ENCODE data around the gene ROR1.

ROR1 gene

DNA sequence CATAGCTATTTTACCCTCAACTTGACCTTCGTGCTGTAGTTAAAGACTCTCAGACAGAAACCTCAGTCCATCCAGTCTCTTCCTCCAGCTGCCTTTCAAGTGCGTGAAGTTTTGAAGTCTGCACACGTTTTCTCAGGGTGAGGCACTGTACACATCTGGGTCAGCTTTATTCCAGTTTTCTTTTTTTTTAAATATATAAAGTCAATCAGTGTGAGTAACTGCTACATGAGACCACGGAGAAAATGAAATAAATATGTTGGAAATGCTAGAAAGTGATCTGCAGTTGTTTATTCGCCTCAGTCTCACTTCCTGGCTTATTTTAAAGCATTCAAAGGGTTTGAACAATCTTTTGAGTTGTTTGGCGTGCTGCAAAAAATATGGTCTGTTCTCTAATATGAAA, 135.7 kb downstream of the ROR1 start:
- no peak overlapping the region for H3K9ac ChIP-seq (ENCODE audit: low read length in 2 of 2)
- no peaks in the 10 kb centered on the region for H3K9me3 ChIP-seq (ENCODE audit: control insufficient read depth in 2 of 2, low read length in 2 of 2)
- no peaks in the 10 kb centered on the region for H3K27me3 ChIP-seq (ENCODE audit: control insufficient read depth in 1 of 2, insufficient read depth in 2 of 2, low read length in 2 of 2)
- H3K27ac ChIP-seq (ENCODE audit: low read length): no peak overlapping the region
- H3K36me3 ChIP-seq (ENCODE audit: control insufficient read depth in 2 of 2, insufficient read depth in 2 of 2, low read length in 2 of 2): no peaks in the 10 kb centered on the region
- H3K4me3 ChIP-seq (ENCODE audit: low read length in 2 of 2): no peak overlapping the region
- H3K4me1 ChIP-seq (ENCODE audit: control insufficient read depth, insufficient read depth, low read length): peaks cover 22% of the 10 kb centered on the region

DNA sequence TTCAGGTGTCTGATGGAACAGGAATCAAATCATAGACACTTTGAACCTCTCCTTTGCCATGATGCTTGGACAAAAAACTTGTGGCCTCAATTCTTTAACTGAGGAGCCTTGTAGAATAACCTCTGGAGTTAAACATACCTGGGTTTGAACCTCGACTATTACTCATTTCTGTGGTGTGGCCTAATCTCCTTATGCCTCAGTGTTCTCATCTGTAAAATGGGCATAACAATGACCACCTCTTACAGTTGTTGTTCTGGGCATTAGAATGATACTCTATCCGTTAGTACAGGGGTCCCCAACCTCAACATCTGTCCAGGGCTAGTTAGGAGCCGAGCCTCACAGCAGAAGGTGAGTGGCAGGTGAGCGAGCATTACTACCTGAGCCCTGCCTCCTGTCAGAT, 137.2 kb downstream of the ROR1 start:
- Histone ChIP-seq H3K4me1 (ENCODE audit: control insufficient read depth, insufficient read depth, low read length) (peaks cover 26% of the 10 kb centered on the region), H3K9ac (ENCODE audit: low read length in 2 of 2) (no peak overlapping the region), H3K27me3 (ENCODE audit: control insufficient read depth in 1 of 2, insufficient read depth in 2 of 2, low read length in 2 of 2) (no peaks in the 10 kb centered on the region), H3K9me3 (ENCODE audit: control insufficient read depth in 2 of 2, low read length in 2 of 2) (no peaks in the 10 kb centered on the region), H3K36me3 (ENCODE audit: control insufficient read depth in 2 of 2, insufficient read depth in 2 of 2, low read length in 2 of 2) (no peaks in the 10 kb centered on the region), H3K4me3 (ENCODE audit: low read length in 2 of 2) (no peak overlapping the region), H3K27ac (ENCODE audit: low read length) (no peak overlapping the region)

DNA sequence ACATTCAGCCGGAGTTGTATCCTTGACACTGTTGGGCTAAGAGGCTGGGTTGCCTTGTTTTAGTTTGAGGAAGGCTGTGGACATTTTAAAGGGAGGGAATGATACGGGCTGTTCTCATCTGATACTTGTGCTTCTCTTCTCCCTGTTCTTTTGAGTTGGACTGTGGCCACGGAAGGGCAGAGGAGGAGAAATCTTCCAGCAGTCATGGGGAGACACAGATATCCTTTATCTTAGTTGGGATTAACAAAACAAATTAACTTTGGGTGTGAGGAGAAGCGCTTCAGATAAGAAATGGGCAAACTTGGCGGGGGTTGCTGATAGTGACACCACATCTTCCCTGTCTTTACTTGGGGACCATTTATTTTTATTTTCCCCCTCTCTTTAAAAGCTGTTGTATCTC, 138.8 kb downstream of the ROR1 start:
- no peak overlapping the region for H3K4me3 ChIP-seq (ENCODE audit: low read length in 2 of 2)
- H3K27me3 ChIP-seq (ENCODE audit: control insufficient read depth in 1 of 2, insufficient read depth in 2 of 2, low read length in 2 of 2): no peaks in the 10 kb centered on the region
- H3K9me3 ChIP-seq (ENCODE audit: control insufficient read depth in 2 of 2, low read length in 2 of 2): no peaks in the 10 kb centered on the region
- peaks cover 18% of the 10 kb centered on the region for H3K4me1 ChIP-seq (ENCODE audit: control insufficient read depth, insufficient read depth, low read length)
- H3K36me3 ChIP-seq (ENCODE audit: control insufficient read depth in 2 of 2, insufficient read depth in 2 of 2, low read length in 2 of 2): no peaks in the 10 kb centered on the region
- no peak overlapping the region for H3K9ac ChIP-seq (ENCODE audit: low read length in 2 of 2)
- no peak overlapping the region for H3K27ac ChIP-seq (ENCODE audit: low read length)

DNA sequence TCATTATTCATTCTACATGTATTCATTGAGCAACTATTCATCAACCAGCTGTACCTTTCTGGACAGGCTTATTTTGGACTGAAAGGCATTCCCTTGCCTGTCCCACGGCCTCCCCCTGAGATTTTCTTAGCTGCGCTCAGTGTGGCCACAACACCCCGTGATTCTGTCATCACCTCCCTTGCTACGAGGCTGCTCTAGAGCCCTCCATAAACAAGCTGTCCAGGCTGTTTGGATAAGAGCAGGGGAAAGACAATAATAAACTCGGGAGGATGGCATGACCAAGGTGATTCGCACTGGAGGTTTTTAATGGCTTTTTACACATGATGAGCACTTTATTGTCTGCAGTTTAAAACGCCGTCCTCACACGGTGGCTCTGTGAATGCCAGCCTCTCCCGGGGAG, 139.7 kb downstream of the ROR1 start:
- no peak overlapping the region for H3K9ac ChIP-seq (ENCODE audit: low read length in 2 of 2)
- peaks cover 17% of the 10 kb centered on the region for H3K4me1 ChIP-seq (ENCODE audit: control insufficient read depth, insufficient read depth, low read length)
- H3K27me3 ChIP-seq (ENCODE audit: control insufficient read depth in 1 of 2, insufficient read depth in 2 of 2, low read length in 2 of 2): no peaks in the 10 kb centered on the region
- H3K27ac ChIP-seq (ENCODE audit: low read length): no peak overlapping the region
- H3K36me3 ChIP-seq (ENCODE audit: control insufficient read depth in 2 of 2, insufficient read depth in 2 of 2, low read length in 2 of 2): no peaks in the 10 kb centered on the region
- H3K4me3 ChIP-seq (ENCODE audit: low read length in 2 of 2): no peak overlapping the region
- H3K9me3 ChIP-seq (ENCODE audit: control insufficient read depth in 2 of 2, low read length in 2 of 2): no peaks in the 10 kb centered on the region

DNA sequence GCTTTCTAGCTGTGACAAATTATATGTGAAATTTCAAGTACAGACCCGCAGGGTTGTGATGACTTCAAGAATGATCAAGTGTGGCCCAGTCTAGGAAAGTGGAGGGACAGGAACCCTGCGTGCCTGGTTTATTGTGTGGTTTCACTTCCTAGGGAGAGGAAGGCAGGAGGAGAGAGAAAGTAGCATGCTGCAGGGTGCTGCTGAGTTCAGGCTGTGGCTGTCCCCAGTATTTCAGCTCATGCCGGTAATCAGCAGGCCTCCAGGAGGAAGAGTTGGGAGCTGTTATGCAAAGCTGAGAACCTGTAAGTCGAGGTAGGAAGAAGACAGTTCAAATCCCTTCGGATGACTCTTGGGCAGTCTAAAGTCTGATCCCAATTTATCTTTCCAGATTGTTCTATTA, 140.4 kb downstream of the ROR1 start:
- H3K4me3 ChIP-seq (ENCODE audit: low read length in 2 of 2): no peak overlapping the region

DNA sequence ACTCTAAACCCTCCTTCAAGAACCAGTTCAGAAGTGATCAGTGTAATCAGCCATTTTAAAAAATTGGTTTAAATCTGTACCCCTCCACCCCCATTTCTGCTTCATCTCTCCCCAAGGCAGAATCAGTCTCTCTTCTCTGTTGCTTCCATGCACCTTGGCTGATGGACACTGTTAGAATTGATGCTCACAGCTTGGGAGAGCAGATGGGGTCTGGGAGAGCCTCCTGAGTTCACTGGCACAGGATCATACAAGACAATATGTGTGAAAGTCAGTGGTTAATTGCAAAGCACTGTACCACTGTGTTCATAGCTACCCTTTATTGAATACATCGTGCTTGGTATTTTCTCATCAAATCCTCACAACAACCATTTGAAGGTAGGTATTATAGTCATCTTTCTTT, 140.9 kb downstream of the ROR1 start:
- Histone ChIP-seq H3K4me1 (ENCODE audit: control insufficient read depth, insufficient read depth, low read length) (peaks cover 17% of the 10 kb centered on the region), H3K36me3 (ENCODE audit: control insufficient read depth in 2 of 2, insufficient read depth in 2 of 2, low read length in 2 of 2) (no peaks in the 10 kb centered on the region), H3K4me3 (ENCODE audit: low read length in 2 of 2) (no peak overlapping the region), H3K27ac (ENCODE audit: low read length) (no peak overlapping the region), H3K9me3 (ENCODE audit: control insufficient read depth in 2 of 2, low read length in 2 of 2) (no peaks in the 10 kb centered on the region), H3K9ac (ENCODE audit: low read length in 2 of 2) (no peak overlapping the region), H3K27me3 (ENCODE audit: control insufficient read depth in 1 of 2, insufficient read depth in 2 of 2, low read length in 2 of 2) (no peaks in the 10 kb centered on the region)

More for the DNA sequence above, 140.4 kb downstream of the ROR1 start:
- Histone ChIP-seq H3K4me1 (ENCODE audit: control insufficient read depth, insufficient read depth, low read length) (peaks cover 17% of the 10 kb centered on the region), H3K9ac (ENCODE audit: low read length in 2 of 2) (no peak overlapping the region), H3K9me3 (ENCODE audit: control insufficient read depth in 2 of 2, low read length in 2 of 2) (no peaks in the 10 kb centered on the region), H3K27me3 (ENCODE audit: control insufficient read depth in 1 of 2, insufficient read depth in 2 of 2, low read length in 2 of 2) (no peaks in the 10 kb centered on the region), H3K27ac (ENCODE audit: low read length) (no peak overlapping the region), H3K36me3 (ENCODE audit: control insufficient read depth in 2 of 2, insufficient read depth in 2 of 2, low read length in 2 of 2) (no peaks in the 10 kb centered on the region)

DNA sequence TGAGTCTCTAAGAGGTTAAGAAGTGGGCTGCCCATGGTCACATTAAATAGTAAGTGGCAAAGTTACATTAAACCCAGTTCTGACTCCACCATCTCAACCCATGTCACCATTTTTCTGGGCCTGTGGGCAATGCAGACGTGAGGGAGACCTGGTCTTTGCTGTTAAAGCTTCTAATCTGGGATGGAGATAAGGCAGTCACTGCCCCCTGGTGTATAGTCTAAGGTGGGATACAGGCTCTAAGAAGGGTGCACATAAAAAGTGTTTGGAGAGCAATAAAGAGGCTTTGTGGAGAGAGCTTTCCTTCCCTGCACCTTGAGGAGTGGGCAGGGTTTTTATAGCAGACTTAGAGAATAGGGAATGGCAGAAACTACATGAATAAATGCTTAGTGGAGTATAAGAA, 141.3 kb downstream of the ROR1 start:
- no peaks in the 10 kb centered on the region for H3K36me3 ChIP-seq (ENCODE audit: control insufficient read depth in 2 of 2, insufficient read depth in 2 of 2, low read length in 2 of 2)
- H3K4me3 ChIP-seq (ENCODE audit: low read length in 2 of 2): no peak overlapping the region
- H3K27me3 ChIP-seq (ENCODE audit: control insufficient read depth in 1 of 2, insufficient read depth in 2 of 2, low read length in 2 of 2): no peaks in the 10 kb centered on the region
- H3K27ac ChIP-seq (ENCODE audit: low read length): no peak overlapping the region
- no peak overlapping the region for H3K9ac ChIP-seq (ENCODE audit: low read length in 2 of 2)
- no peaks in the 10 kb centered on the region for H3K9me3 ChIP-seq (ENCODE audit: control insufficient read depth in 2 of 2, low read length in 2 of 2)
- H3K4me1 ChIP-seq (ENCODE audit: control insufficient read depth, insufficient read depth, low read length): peaks cover 17% of the 10 kb centered on the region

DNA sequence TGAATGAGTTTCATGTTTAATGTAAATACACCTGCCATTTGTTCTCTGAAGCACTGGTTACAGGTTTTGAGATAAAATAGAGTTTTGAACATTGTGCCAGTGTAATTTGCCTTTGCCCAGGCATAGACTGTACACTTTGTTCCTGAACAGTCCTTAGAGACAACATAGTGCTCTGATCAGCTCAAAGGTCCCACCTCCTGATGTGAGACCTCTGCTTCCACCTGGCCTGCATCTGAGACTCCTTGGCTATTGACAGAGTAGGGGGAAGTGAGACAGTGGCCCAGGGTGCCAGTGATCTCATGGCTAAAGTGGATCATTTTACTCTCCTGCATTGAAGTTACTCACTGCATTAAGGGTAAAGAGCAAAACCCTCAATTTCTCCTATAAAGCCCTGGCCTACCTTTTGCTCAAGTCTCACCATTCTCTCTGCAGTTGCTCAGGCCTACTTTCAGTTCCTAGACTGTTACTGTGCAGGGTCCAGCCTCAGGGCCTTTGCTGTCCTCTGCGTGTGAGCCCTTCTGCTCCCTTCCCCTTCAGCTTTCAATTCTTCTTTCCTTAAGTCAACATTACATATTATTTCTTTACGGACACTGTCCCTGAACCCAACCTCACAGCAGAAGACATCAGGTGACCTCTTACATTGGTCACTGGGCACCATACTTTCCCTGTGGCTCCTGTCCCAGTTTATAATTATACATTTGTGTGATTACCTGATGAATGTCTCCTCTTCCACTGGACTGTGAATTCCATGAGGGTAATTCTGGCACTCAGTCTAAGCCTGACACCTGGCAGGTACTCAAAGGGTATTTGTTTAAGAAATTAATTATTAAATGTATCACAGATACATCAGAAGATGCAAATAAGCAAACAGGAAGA, 142.9 kb downstream of the ROR1 start:
- Histone ChIP-seq H3K27ac (ENCODE audit: low read length) (no peak overlapping the region), H3K4me1 (ENCODE audit: control insufficient read depth, insufficient read depth, low read length) (peaks cover 20% of the 10 kb centered on the region), H3K36me3 (ENCODE audit: control insufficient read depth in 2 of 2, insufficient read depth in 2 of 2, low read length in 2 of 2) (no peaks in the 10 kb centered on the region), H3K9ac (ENCODE audit: low read length in 2 of 2) (no peak overlapping the region), H3K27me3 (ENCODE audit: control insufficient read depth in 1 of 2, insufficient read depth in 2 of 2, low read length in 2 of 2) (no peaks in the 10 kb centered on the region), H3K9me3 (ENCODE audit: control insufficient read depth in 2 of 2, low read length in 2 of 2) (no peaks in the 10 kb centered on the region), H3K4me3 (ENCODE audit: low read length in 2 of 2) (no peak overlapping the region)

DNA sequence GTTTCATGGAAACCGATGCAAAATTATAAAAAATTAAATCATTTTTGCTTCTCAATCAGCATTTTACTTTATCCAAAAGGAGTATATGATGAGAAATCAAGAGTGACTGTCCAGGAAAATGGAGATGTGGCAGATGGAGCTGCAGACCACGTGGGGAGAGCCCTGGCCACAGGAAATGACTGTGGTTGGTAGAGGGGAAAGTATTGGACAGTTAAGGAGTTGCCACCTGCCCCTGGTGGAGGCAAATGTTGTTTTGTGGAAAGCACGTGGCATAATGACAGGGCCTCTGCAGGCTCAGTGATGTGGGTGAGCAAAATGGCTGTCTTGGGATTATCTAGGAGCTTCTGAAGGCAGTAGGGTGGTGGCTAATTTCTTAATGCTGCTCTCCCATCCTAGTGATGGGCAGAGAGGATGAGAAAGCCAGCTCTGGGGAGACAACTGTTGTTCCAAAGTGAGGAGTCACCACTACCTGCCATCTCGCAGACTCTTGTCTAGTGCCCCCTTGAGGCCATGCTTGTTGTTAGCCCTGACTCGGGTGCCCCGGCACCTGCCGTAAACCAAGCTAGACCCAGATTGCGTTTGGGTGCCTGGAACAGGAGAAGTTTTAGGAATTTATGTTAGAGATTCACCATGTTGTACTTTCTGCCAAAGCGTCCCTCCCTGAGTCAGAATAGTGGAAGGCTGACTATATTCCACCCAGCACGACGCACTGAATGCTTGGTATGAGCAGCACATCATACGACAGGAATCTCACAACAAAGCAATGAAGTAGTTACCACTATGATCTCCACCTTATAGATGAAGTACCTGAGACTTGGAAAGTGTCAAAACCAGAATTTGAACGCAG, 144.0 kb downstream of the ROR1 start:
- no peaks in the 10 kb centered on the region for H3K36me3 ChIP-seq (ENCODE audit: control insufficient read depth in 2 of 2, insufficient read depth in 2 of 2, low read length in 2 of 2)
- H3K27ac ChIP-seq (ENCODE audit: low read length): no peak overlapping the region
- H3K4me1 ChIP-seq (ENCODE audit: control insufficient read depth, insufficient read depth, low read length): peaks cover 20% of the 10 kb centered on the region
- H3K9me3 ChIP-seq (ENCODE audit: control insufficient read depth in 2 of 2, low read length in 2 of 2): no peaks in the 10 kb centered on the region
- no peaks in the 10 kb centered on the region for H3K27me3 ChIP-seq (ENCODE audit: control insufficient read depth in 1 of 2, insufficient read depth in 2 of 2, low read length in 2 of 2)
- H3K9ac ChIP-seq (ENCODE audit: low read length in 2 of 2): no peak overlapping the region
- no peak overlapping the region for H3K4me3 ChIP-seq (ENCODE audit: low read length in 2 of 2)

DNA sequence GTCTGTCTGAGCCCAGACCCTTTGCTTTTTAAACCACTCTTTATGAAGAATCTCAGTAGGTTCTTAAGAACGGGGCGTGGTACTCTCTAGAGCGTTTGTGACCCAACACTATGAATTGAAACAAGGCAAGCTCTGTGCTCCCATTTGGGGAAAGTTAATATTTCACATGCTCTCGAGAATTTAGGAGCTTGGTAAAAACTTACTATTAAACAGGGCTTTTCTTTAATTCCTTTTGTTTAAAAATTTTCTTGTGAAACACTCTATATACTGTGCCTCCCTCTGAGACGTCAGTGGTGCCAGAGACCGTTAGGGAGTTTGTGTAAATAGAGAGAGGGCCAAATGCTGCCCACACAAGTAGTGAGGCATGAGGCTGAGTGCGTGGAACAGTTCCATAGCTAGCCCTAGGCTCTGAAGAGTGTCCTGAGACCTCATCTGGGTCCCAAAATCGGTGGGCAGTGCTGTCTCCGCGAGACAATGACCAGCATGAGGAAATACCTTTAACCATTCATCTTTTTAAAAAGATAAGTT, 144.7 kb downstream of the ROR1 start:
- Histone ChIP-seq H3K9ac (ENCODE audit: low read length in 2 of 2) (no peak overlapping the region), H3K4me3 (ENCODE audit: low read length in 2 of 2) (no peak overlapping the region), H3K27me3 (ENCODE audit: control insufficient read depth in 1 of 2, insufficient read depth in 2 of 2, low read length in 2 of 2) (no peaks in the 10 kb centered on the region), H3K9me3 (ENCODE audit: control insufficient read depth in 2 of 2, low read length in 2 of 2) (no peaks in the 10 kb centered on the region), H3K36me3 (ENCODE audit: control insufficient read depth in 2 of 2, insufficient read depth in 2 of 2, low read length in 2 of 2) (no peaks in the 10 kb centered on the region), H3K27ac (ENCODE audit: low read length) (no peak overlapping the region), H3K4me1 (ENCODE audit: control insufficient read depth, insufficient read depth, low read length) (peaks cover 20% of the 10 kb centered on the region)

Data from stomach smooth muscle (tissue), 2 donors.